Prostate gland (tissue), 2 donors: Measurements from ENCODE around the gene LZTS3. TPM values are rescaled to one million over a fixed set of nuclear protein-coding genes. Genes with fewer than 3 reads are reported as not detected.

Experiments
- DNase-seq: peaks from one replicate; pipeline ENCODE4 v3.0.0-alpha.2; 2019; ENCODE audit warnings: low spot score
- H3K27ac ChIP-seq, 2 donors: fragments of 200-600 bp; sonication (generic); 2 replicates each; pipeline ENCODE4 v1.5.1; 2017 to 2019
- H3K27me3 ChIP-seq: fragments of 200-600 bp; sonication (generic); replicated peaks from 2 replicates; pipeline ENCODE4 v1.5.1; 2019; ENCODE audit not compliant: insufficient read depth
- H3K36me3 ChIP-seq, 2 donors: fragments of 200-600 bp; sonication (generic); 1 replicate in 1 of 2; 2 replicates in 1 of 2; pipeline versions ENCODE4 v1.5.1 to v1.8.1; 2017 to 2019
- H3K4me1 ChIP-seq: fragments of 200-600 bp; sonication (generic); replicated peaks from 2 replicates; pipeline ENCODE4 v1.5.1; 2019
- H3K4me3 ChIP-seq, 2 donors: fragments of 200-600 bp; sonication (generic); 2 replicates each; pipeline ENCODE4 v1.5.1; 2017 to 2019
- H3K9me3 ChIP-seq: fragments of 200-600 bp; sonication (generic); 2 replicates; pipeline ENCODE4 v1.5.1; 2017
- CTCF ChIP-seq, 4 experiments: fragments of 200-600 bp in 2 of 4; fragments of 450-650 bp in 2 of 4; sonication (generic) in 2 of 4; IDR thresholded peaks; 1 replicate in 3 of 4; 2 replicates in 1 of 4; pipeline ENCODE4 v1.5.1; 2016 to 2019; ENCODE audit warnings: antibody characterized with exemption in 4 of 4, mild to moderate bottlenecking in 2 of 4, moderate library complexity in 2 of 4
- POLR2A ChIP-seq: fragments of 450-650 bp; IDR thresholded peaks from one replicate; pipeline ENCODE4 v1.6.1; 2016; ENCODE audit warnings: antibody characterized with exemption, mild to moderate bottlenecking
- POLR2AphosphoS5 ChIP-seq: sonication (generic); formaldehyde crosslinking; IDR thresholded peaks from one replicate; pipeline ENCODE4 v1.6.1; 2017; ENCODE audit warnings: antibody characterized with exemption
- WGBS: methylation state at CpG from one replicate; pipeline ENCODE4 v1.1.5; 2018; 5-methylcytosine and 5-hydroxymethylcytosine counted together
- intact Hi-C: fragments of 100-400 bp; cut with DNase I; formaldehyde crosslinking; loops from one replicate; pipeline ENCODE4 v1.14.2; 2022
- total RNA-seq, 2 donors: library from RNA; depleted of rRNA; stranded (reverse); fragments of >200 nt; gene quantifications; one replicate each; pipeline ENCODE4 v1.1.0, GENCODE V29; 2016

LZTS3 gene
- total RNA-seq, 2 donors from 2014 or later: 23.7 to 29.1 TPM

- H3K9me3 ChIP-seq: no peaks in the 10 kb centered on the region
- H3K4me3 ChIP-seq: no peak overlapping the region
- H3K36me3 ChIP-seq: no peaks in the 10 kb centered on the region
- DNase-seq: no peak
- H3K4me1 ChIP-seq: no peaks in the 10 kb centered on the region
- intact Hi-C loops: no loop called here
- H3K27ac ChIP-seq: no peak overlapping the region
- TF ChIP-seq POLR2A: no peak
- no peak for TF ChIP-seq POLR2AphosphoS5
- TF ChIP-seq CTCF (IDR thresholded peaks at IDR 0.05): no peak
- H3K27me3 ChIP-seq: no peaks in the 10 kb centered on the region
Observed at GRCh38 chr20:3150908-3151307, 22.4 kb downstream of the LZTS3 start.

DNA sequence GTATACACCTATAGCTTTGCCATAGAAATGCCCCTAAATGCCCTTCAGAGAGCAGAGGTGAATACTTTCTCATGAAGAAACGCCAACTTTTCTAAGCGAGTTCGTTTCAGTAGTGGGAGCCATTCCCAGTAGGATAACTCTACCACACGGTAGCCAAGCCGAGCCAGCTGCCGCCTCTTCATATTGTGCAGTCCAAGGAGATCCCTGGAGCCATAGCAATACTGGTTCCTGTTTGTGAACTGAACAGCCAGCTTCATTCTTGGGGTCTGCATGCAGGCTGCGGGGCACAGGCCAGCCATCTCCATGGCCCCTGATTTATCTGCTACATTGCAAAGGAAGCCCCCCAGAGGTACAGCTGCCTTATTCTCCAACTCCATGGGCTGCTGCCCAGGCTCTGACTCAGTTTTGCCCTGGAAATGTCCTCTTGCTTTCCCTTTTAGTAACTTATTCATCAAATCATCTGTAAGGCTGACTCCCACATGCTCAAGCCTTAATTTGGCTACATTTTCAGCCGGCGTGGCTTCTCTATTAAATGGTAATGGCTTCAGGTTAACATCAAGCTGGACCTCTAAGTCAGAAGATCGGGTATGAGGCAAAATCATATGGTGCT, 26.5 kb downstream of the LZTS3 start:
- Histone ChIP-seq H3K4me3 (no peak overlapping the region), H3K4me1 (no peaks in the 10 kb centered on the region), H3K27ac (no peak overlapping the region), H3K9me3 (no peaks in the 10 kb centered on the region), H3K36me3 (no peaks in the 10 kb centered on the region), H3K27me3 (no peaks in the 10 kb centered on the region)
- intact Hi-C loops: no loop called here
- WGBS: 88% methylated on average over 9 of the region's 10 CpGs
- no peak for DNase-seq
- no peak for TF ChIP-seq POLR2A
- TF ChIP-seq CTCF (IDR thresholded peaks at IDR 0.05): no peak
- no peak for TF ChIP-seq POLR2AphosphoS5

- Histone ChIP-seq H3K36me3 (no peaks in the 10 kb centered on the region), H3K4me3 (no peak overlapping the region), H3K9me3 (no peaks in the 10 kb centered on the region), H3K27me3 (no peaks in the 10 kb centered on the region), H3K27ac (no peak overlapping the region), H3K4me1 (no peaks in the 10 kb centered on the region)
- WGBS: 97% methylated on average over 3 of the region's 3 CpGs
- TF ChIP-seq CTCF (IDR thresholded peaks at IDR 0.05) (no peak), POLR2AphosphoS5 (no peak), POLR2A (no peak)
- no peak for DNase-seq
- intact Hi-C loops: no loop called here
Observed at GRCh38 chr20:3141757-3142156, 31.6 kb downstream of the LZTS3 start.

DNA sequence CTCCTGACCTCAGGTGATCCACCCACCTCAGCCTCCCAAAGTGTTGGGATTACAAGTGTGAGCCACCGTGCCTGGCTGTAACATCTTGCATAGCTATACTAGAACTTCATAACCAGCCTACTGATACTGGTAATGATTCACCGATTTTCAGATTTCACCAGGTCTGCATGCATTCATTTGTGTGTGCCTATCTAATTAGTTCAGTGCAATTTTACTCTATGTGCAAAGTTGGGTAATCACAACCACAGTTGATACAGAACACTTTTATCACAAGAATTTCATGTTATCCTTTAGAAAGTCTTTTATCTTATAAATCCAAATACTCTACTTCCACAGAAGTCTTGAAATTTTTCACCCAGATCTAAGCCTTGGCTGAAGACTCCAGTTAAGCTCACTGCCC, 35.9 kb downstream of the LZTS3 start:
- DNase-seq: no peak
- 96% methylated on average over 2 of the region's 2 CpGs for WGBS
- Histone ChIP-seq H3K36me3 (no peaks in the 10 kb centered on the region), H3K4me3 (no peak overlapping the region), H3K4me1 (no peaks in the 10 kb centered on the region), H3K27me3 (no peaks in the 10 kb centered on the region), H3K9me3 (no peaks in the 10 kb centered on the region), H3K27ac (no peak overlapping the region)
- intact Hi-C loops: no loop called here
- TF ChIP-seq POLR2A (no peak), CTCF (IDR thresholded peaks at IDR 0.05) (no peak), POLR2AphosphoS5 (no peak)

DNA sequence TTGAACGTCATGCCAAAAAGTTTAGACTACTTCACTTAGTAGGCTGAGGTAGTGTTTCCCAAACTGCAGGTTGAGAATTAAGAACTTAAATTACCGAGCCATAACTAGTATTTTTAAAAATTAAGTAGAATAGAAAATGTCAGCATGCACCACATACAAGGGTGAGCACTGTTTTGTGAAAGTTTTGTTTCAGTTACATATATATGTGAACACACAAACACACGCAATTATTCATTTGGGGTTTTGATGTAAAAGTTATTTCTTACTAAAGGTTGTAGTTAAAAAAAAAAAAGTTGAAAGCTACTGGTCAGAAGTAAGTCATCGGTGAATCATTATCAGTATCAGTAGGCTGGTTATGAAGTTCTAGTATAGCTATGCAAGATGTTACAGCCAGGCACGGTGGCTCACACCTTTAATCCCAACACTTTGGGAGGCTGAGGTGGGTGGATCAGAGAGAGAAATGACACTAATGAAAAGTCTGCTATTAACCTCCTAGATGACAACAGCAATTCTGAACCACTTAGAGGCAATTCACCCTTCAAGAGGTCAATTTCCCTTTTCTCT, 37.8 kb downstream of the LZTS3 start:
- no peak for DNase-seq
- intact Hi-C loops: no loop called here
- 88% methylated on average over 5 of the region's 5 CpGs for WGBS
- no peak overlapping the region for H3K27ac ChIP-seq
- H3K4me3 ChIP-seq: no peak overlapping the region
- no peaks in the 10 kb centered on the region for H3K4me1 ChIP-seq
- no peak for TF ChIP-seq CTCF (IDR thresholded peaks at IDR 0.05)
- no peak for TF ChIP-seq POLR2AphosphoS5
- TF ChIP-seq POLR2A: no peak
- no peaks in the 10 kb centered on the region for H3K27me3 ChIP-seq
- no peaks in the 10 kb centered on the region for H3K36me3 ChIP-seq
- H3K9me3 ChIP-seq: no peaks in the 10 kb centered on the region
